HG02610 (cell line): ENCODE measurements around the gene CEP70.
"Not testable (repeated sequence)": the region's sequence is repeated elsewhere in the genome, so short reads cannot be mapped to it uniquely, and the experiment has no call there.

Experiments
- ATAC-seq: cut with Tn5 transposase; IDR thresholded peaks from one replicate; pipeline ENCODE4 v1.9.1; 2021; ENCODE audit warnings: mild to moderate bottlenecking, moderate library complexity; ENCODE audit not compliant: unreplicated experiment

CEP70 gene

DNA sequence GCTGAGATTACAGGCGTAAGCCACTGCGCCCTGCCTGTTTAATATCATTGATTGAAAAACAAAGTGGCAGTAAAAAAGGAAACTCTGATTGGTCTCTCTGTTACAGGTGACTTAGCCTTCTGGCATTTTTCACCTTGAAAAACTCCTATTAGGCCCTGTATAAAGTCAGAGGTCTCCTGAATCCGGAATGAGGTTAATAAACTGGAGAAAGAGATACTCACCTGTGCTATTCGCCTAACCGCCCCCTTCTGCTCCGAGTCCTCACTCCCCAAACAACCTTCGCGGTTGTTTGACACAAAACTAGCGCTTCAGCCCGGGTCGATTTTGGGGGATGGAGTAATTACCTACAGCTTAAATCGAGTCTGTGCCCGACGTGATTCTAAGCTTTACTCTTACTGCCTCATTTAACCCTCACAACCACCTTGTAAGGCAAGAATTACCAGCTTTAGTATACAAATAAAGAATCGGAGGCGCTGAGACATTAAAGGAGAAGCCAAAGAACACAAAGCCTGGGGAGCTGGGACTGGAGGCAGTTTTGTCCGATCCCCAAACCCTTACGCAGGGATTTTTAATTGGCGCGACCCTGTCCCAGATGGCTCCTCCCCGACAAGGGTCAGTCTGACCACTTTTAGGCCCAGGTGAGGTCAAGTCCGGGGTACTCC, 441 bp downstream of the CEP70 start:
- ATAC-seq, result no peak

DNA sequence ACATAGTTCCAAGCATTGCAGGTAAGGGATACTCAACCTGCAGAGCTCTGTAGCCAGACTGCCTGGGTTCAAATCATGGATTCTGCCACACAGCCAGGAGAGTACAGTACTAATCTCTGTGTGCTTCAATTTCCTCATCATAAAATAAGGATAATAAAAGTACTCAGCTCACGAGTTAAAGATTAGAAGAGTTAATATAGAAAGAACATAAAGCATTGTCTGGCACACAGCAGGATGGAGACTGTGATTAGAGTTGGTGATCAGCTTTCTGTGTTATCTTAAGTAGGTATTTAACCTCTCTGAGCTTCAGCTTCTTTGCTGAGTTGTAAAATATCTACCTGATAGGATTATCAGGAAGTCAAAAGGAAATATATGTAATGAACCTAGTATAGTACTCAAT, 2.7 kb downstream of the CEP70 start:
- no peak for ATAC-seq

DNA sequence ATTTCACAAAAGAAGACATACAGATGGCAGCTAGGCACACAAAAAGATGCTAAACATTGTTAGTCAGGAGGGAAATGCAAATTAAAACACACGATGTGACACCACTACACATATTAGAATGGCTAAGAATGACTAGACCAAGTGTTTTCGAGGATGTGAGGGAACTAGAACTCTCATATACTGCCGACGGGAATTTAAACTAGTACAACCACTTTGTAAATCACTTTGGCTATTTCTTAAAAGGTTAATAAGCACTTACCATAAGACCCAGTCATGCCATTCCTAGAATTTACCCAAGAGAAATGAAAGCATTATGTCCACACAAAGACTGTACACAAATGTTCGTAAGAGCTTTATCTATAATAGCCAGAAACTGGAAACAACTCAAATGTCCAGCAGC, 5.6 kb downstream of the CEP70 start:
- ATAC-seq, result no peak

- ATAC-seq, result no peak
These were observed 6.7 kb downstream of the CEP70 start for GRCh38 chr3:138587374-138587773.

DNA sequence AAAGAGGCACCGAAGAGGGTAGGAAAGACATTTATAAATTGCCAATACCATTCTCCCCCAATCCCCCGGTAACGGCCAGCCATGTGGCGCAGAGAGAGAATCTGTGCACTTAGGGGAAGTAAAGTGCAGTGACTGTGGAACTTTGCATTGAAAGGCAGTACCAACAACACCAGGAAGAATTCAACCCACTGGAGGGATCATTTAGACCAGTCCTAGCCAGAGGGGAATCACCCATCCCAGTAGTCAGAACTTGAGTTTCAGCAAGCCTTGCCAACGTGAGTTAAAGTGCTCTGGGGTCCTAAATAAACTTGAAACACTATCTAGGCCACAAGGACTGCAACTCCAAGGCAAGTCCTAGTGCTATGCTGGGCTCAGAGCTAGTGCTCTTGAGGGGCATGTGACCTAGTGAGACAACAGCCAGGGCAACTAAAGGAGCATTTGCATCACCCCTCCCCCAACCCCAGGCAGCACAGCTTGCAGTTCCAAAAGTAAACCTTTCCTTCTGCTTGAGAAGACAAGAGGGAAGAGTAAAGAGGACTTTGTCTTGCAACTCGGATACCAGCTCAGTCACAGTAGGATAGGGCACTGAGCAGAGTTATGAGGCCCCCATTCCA, 15.0 kb downstream of the CEP70 start:
- ATAC-seq, result no peak

DNA sequence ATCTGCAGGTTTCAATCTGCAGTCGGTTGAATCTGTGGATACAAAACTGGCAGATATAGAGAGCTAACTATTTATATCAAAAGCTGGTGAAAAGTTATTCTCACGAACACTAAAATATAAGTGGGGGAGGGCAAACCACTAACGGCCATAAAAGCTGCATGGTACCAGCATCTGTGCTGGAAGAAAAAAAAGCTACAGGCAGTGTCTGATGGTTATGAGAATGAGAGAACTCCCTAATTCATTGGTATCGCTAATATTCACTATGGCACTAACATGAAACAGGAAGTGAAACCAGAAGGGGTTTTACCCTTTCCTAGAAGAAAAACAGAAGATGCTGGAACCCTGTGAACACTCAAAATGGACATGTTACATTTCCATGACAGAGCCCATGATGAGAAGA, 15.9 kb downstream of the CEP70 start:
- ATAC-seq, result peak; percentile 79

GRCh38 chr3:138573138-138573537, 20.9 kb downstream of the CEP70 start:
- ATAC-seq, result no peak

- ATAC-seq, result not testable (repeated sequence)
These were observed 24.4 kb downstream of the CEP70 start for GRCh38 chr3:138569624-138570023.

DNA sequence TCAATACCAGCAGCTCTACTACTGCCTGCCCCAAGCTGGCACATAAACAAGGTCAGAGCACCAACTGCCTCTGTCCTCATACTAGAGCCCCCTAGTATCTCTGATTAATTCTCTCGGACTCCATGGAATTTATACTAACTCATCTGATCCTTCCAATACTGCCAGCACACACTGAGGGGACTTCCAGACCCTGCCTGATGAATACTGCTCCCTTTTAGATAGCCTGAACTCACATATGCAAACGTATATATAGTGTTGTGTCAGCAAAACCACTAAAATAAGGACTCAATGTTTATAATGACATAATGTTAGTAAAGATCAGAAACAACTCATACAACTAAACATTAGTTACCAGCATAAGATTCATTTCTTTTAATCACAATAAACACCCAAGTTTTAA, 25.0 kb downstream of the CEP70 start:
- ATAC-seq, result no peak

- no peak for ATAC-seq
These were observed 26.7 kb downstream of the CEP70 start for GRCh38 chr3:138567403-138567802.

- not testable (repeated sequence) for ATAC-seq
These were observed 27.8 kb downstream of the CEP70 start for GRCh38 chr3:138566293-138566692.

DNA sequence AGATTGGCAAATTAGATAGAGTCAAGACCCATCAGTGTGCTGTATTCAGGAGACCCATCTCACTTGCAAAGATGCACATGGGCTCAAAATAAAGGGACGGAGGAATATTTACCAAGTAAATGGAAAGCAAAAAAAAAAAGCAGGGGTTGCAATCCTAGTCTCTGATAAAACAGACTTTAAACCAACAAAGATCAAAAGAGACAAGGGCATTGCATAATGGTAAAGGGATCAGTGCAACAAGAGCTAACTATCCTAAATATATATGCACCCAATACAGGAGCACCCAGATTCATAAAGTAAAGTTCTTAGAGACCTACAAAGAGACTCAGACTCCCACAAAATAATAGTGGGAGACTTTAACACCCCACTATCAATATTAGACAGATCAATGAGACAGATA, 31.2 kb downstream of the CEP70 start:
- not testable (repeated sequence) for ATAC-seq

GRCh38 chr3:138560501-138560900, 33.6 kb downstream of the CEP70 start:
- no peak for ATAC-seq

- no peak for ATAC-seq
These were observed 34.9 kb downstream of the CEP70 start for GRCh38 chr3:138559134-138559533.

- ATAC-seq, result not testable (repeated sequence)
These were observed 39.3 kb downstream of the CEP70 start for GRCh38 chr3:138554775-138555174.

DNA sequence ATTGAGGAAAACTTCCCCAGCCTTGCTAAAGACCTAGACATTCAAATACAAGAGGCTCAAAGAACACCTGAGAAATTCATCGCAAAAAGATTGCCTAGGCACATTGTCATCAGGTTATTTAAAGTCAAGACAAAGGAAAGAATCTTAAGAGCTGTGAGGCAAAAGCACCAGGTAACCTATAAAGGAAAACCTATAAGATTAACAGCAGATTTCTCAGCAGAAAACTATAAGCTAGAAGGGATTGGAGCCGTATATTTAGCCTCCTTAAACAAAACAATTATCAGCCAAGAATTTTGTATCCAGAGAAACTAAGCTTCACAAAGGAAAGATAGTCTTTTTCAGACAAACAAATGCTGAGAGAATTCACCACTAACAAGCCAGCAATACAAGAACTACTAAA, 43.1 kb downstream of the CEP70 start:
- ATAC-seq, result not testable (repeated sequence)

- ATAC-seq, result no peak
These were observed 44.7 kb downstream of the CEP70 start for GRCh38 chr3:138549179-138549977.

- ATAC-seq, result no peak
These were observed 46.6 kb downstream of the CEP70 start for GRCh38 chr3:138547342-138547975.

DNA sequence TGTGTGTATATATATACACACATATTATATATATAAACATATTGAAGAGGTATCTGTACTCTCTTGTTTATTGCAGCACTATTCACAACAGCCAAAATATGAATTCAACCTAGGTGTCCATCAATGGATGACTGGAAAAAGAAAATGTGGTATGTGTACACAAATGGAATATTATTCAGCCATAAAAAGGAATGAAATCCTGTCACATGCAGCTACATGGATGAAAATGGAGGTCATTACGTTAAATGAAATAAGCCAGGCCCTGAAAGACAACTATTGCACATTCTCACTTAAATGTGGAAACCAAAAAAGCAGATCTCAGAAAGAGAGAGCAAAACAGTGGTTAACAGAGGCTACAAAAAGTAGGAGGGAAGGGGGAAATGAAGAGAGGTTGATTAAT, 49.5 kb downstream of the CEP70 start:
- ATAC-seq, result no peak

DNA sequence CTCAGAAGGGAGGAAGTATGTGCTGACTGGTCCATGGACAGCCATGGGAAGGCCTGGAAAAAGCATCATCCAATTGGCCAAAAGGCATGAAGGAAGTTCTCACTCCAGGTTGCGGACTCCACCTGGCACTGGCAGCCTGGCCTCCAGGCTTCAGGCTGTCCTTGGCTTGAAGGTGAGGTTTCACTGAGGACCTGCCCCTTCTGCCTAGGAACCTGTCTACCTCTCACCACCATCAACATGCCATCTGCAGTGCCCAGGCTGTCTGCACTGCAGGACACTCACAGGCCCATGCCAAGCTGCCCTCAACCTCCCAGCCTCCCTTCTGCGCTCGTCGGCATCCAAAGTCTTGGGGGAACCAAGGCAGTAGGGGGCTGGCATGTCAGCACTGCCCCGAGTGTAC, 51.1 kb downstream of the CEP70 start:
- no peak for ATAC-seq

GRCh38 chr3:138539352-138539751, 54.7 kb downstream of the CEP70 start:
- ATAC-seq, result no peak

DNA sequence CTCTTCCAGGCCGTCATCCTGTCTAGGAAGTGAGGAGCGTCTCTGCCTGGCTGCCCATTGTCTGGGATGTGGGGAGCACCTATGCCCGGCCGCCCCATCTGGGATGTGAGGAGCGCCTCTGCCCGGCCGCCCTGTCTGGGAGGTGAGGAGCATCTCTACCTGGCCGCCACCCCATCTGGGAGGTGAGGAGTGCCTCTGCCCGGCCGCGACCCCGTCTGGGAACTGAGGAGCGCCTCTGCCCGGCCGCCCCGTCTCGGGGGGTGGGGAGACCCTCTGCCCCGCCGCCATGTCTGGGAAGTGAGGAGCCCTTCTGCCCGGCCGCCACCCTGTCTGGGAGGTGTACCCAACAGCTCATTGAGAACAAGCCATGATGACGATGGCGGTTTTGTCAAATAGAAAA, 72.6 kb downstream of the CEP70 start:
- not testable (repeated sequence) for ATAC-seq
